ENCODE measurements around the gene MYLK4. TPM values are rescaled to one million over a fixed set of nuclear protein-coding genes. Genes with fewer than 3 reads are reported as not detected.

Gene MYLK4
- total RNA-seq, 1 experiment from 2014 or later, result 0.73 TPM

DNA sequence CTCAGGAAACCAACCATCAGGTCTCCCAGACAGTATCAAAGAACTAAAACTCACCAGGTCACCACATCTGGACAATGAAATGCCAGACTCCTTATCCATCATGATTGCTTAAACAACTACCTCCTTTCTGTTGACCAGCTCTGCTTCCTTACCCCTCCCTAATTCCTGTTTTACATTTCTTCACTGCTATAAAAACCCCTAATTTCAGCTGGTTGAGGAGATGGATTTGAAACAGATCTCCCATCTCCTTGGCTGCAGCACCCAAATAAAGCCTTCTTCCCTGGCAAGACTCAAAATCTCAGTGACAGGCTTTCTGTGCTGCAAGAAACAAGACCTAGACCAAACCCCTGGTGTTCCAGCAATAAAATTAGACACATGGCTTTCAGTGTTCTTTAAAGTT is 40.3 kb downstream of the MYLK4 start:
- CTCF ChIA-PET, result no interaction called here
- no TSS peak for BruUV-seq (replicated peaks)
- H3K27me3 Mint-ChIP-seq (ENCODE audit: unreplicated experiment), result no peaks in the 10 kb centered on the region
- no peaks in the 10 kb centered on the region for H3K9me3 Mint-ChIP-seq (ENCODE audit: low read depth, unreplicated experiment)
- DNase-seq, result no peak
- H3K4me3 Mint-ChIP-seq (ENCODE audit: low read depth, unreplicated experiment), result no peak overlapping the region
- H3K27ac Mint-ChIP-seq (ENCODE audit: unreplicated experiment), result no peak overlapping the region
- H3K4me1 Mint-ChIP-seq (ENCODE audit: low read depth, unreplicated experiment), result peaks cover 20% of the 10 kb centered on the region
- intact Hi-C loops (cut with micrococcal nuclease; ENCODE audit: unreplicated experiment), result no loop called here
- TF ChIP-seq, protein P1, sequence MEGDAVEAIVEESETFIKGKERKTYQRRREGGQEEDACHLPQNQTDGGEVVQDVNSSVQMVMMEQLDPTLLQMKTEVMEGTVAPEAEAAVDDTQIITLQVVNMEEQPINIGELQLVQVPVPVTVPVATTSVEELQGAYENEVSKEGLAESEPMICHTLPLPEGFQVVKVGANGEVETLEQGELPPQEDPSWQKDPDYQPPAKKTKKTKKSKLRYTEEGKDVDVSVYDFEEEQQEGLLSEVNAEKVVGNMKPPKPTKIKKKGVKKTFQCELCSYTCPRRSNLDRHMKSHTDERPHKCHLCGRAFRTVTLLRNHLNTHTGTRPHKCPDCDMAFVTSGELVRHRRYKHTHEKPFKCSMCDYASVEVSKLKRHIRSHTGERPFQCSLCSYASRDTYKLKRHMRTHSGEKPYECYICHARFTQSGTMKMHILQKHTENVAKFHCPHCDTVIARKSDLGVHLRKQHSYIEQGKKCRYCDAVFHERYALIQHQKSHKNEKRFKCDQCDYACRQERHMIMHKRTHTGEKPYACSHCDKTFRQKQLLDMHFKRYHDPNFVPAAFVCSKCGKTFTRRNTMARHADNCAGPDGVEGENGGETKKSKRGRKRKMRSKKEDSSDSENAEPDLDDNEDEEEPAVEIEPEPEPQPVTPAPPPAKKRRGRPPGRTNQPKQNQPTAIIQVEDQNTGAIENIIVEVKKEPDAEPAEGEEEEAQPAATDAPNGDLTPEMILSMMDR (IDR thresholded peaks at IDR 0.05; ENCODE audit: unreplicated experiment), result no peak
- H3K36me3 Mint-ChIP-seq (ENCODE audit: insufficient read depth, unreplicated experiment), result no peaks in the 10 kb centered on the region

DNA sequence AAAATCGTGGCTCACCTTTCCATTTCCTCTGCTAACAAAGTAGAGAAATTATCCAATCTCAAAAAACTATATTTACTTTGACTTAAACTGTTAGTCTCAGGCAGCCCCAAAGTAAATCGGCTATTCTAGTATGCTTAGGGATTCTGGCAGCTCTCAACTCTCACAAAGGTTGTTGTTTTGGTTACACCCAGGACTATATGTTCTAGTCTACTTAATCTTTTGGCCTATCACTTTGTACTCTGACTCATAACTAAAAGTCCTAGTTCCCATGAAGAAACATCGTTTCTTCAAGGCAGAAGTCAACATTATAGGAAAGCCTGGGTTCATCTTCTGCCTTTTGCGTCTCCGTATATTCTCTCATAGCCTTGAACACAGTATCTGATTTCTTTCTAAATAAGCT is 42.3 kb downstream of the MYLK4 start:
- Mint-ChIP-seq H3K27me3 (ENCODE audit: unreplicated experiment) (no peaks in the 10 kb centered on the region), H3K9me3 (ENCODE audit: low read depth, unreplicated experiment) (no peaks in the 10 kb centered on the region), H3K4me1 (ENCODE audit: low read depth, unreplicated experiment) (peaks cover 8% of the 10 kb centered on the region), H3K27ac (ENCODE audit: unreplicated experiment) (no peak overlapping the region), H3K36me3 (ENCODE audit: insufficient read depth, unreplicated experiment) (no peaks in the 10 kb centered on the region), H3K4me3 (ENCODE audit: low read depth, unreplicated experiment) (no peak overlapping the region)
- BruUV-seq (replicated peaks), result no TSS peak
- TF ChIP-seq, protein P1 (IDR thresholded peaks at IDR 0.05; ENCODE audit: unreplicated experiment), result no peak
- intact Hi-C loops (cut with micrococcal nuclease; ENCODE audit: unreplicated experiment), result no loop called here
- CTCF ChIA-PET, result no interaction called here
- no peak for DNase-seq

DNA sequence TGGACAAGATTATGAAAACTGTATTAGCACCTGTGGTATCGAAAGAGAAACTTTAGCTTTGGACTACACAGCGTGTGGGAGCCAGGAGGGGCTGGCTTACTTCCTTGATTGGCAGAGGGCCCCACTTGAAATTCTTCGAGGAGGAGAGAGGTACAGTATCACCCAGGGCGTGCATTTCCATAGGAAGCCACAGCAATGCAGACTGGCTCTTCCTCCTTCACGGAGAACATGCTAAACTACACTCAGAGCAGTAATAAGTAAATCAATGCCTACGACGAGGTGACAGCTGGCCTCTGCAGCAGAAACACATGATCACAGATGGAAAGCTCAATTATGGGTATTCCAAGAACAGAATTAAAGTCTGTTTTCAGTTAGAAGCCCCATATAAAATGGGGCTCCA is 44.2 kb downstream of the MYLK4 start:
- Mint-ChIP-seq H3K27ac (ENCODE audit: unreplicated experiment) (no peak overlapping the region), H3K36me3 (ENCODE audit: insufficient read depth, unreplicated experiment) (no peaks in the 10 kb centered on the region), H3K9me3 (ENCODE audit: low read depth, unreplicated experiment) (no peaks in the 10 kb centered on the region), H3K4me3 (ENCODE audit: low read depth, unreplicated experiment) (no peak overlapping the region), H3K27me3 (ENCODE audit: unreplicated experiment) (no peaks in the 10 kb centered on the region), H3K4me1 (ENCODE audit: low read depth, unreplicated experiment) (peaks cover 8% of the 10 kb centered on the region)
- no TSS peak for BruUV-seq (replicated peaks)
- CTCF ChIA-PET, result no interaction called here
- DNase-seq, result no peak
- intact Hi-C loops (cut with micrococcal nuclease; ENCODE audit: unreplicated experiment), result no loop called here
- TF ChIP-seq, protein P1 (IDR thresholded peaks at IDR 0.05; ENCODE audit: unreplicated experiment), result no peak

DNA sequence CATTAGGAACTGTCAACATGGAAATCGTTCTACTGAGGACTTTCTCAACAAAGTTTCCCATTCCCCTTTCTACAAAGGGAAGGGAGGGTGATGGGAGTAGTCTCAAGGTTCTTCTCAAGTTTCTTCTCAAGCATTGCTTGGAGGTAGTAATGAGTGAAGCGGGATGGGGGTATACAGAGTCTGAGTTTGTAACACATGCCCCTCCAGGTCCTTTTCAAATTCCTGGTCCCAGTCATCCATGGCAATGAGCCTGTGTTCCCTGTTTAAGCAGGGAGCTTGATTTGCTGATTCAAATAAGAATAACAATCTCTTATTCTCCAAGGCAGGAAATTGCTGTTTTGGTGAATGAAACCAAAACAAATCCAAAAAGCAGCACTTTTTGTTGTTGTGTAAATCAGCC is 45.5 kb downstream of the MYLK4 start:
- H3K36me3 Mint-ChIP-seq (ENCODE audit: insufficient read depth, unreplicated experiment), result no peaks in the 10 kb centered on the region
- DNase-seq, result no peak
- CTCF ChIA-PET, result no interaction called here
- TF ChIP-seq, protein P1 (IDR thresholded peaks at IDR 0.05; ENCODE audit: unreplicated experiment), result no peak
- H3K4me3 Mint-ChIP-seq (ENCODE audit: low read depth, unreplicated experiment), result no peak overlapping the region
- no peaks in the 10 kb centered on the region for H3K27me3 Mint-ChIP-seq (ENCODE audit: unreplicated experiment)
- no peak overlapping the region for H3K27ac Mint-ChIP-seq (ENCODE audit: unreplicated experiment)
- no TSS peak for BruUV-seq (replicated peaks)
- no peaks in the 10 kb centered on the region for H3K9me3 Mint-ChIP-seq (ENCODE audit: low read depth, unreplicated experiment)
- intact Hi-C loops (cut with micrococcal nuclease; ENCODE audit: unreplicated experiment), result no loop called here
- H3K4me1 Mint-ChIP-seq (ENCODE audit: low read depth, unreplicated experiment), result peaks cover 2% of the 10 kb centered on the region
